ENCODE results near the gene SMIM5. TPM values are rescaled to one million over a fixed set of nuclear protein-coding genes. Genes with fewer than 3 reads are reported as not detected.

Gene SMIM5
- total RNA-seq, 2 donors from 2014 or later: 0.06 to 0.32 TPM

- peak; percentile 96 to 97 for DNase-seq (ENCODE audit: low spot score in 2 of 2)
- H3K36me3 Mint-ChIP-seq: peaks cover 0 to 6% of the 10 kb centered on the region in 2 donors
- H3K9me3 Mint-ChIP-seq: no peaks in the 10 kb centered on the region
- H3K27ac Mint-ChIP-seq: no peak within 1 kb of the TSS
- peak; percentile 100 for ATAC-seq
Observed at GRCh38 chr17:75666959-75667790, 33.9 kb downstream of the SMIM5 start, which contains the start of the genes RECQL5 and SAP30BP. Gene RECQL5 (minus strand): TSS chr17:75667154. CDS start chr17:75666557, 597 bp downstream. Gene SAP30BP (plus strand): TSS chr17:75667338. CDS start chr17:75667373, 35 bp downstream.

DNA sequence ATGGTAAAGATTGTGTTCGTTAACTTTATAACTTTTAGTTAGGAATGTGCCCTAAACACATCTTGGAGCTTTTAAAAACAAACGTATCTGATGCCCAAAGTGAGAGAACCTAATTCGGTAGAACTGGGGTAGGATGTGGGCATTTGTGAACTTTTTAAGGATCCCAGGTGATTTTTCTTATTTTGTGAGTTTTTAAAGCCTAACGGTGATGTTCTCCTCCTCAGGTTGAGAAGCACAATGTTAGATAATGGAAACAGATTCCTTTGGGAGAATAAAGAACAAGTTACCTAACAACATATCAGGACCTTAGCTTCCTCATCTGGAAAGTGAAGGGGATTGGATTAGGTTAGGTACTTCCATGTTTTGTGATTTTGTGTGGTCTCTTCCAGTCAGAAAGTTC is 34.6 kb downstream of the SMIM5 start:
- H3K36me3 Mint-ChIP-seq: peaks cover 0 to 6% of the 10 kb centered on the region in 2 donors
- no peaks in the 10 kb centered on the region for H3K9me3 Mint-ChIP-seq
- DNase-seq (ENCODE audit: low spot score in 2 of 2) (no peak), ATAC-seq (no peak)
- no peak overlapping the region for H3K27ac Mint-ChIP-seq

GRCh38 chr17:75668489-75668888 is 35.3 kb downstream of the SMIM5 start:
- Mint-ChIP-seq H3K36me3 (peaks cover 0 to 6% of the 10 kb centered on the region in 2 donors), H3K9me3 (no peaks in the 10 kb centered on the region), H3K27ac (no peak overlapping the region)
- no peak for ATAC-seq
- no peak for DNase-seq (ENCODE audit: low spot score in 2 of 2)

DNA sequence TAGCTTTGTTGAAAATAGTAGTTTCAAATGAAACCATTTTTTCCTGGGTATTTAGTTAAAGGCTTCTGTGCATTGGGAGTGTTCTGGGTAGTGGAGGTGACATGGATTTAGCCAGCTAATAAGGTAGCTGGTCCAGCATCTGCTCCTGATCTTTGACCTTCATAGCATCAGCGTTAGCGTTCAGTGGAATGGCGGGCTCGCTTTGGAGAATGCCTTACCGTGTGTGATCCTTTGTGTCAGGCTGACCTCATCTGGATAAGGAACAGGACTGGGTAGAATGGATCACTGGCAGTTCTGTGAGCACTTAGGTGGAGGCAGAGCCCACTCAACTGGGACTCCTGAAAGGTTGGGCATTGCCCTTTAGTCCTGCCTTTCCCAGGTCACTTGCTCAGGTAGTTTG is 37.6 kb downstream of the SMIM5 start:
- peak overlapping the region; percentile 47 to 64 for H3K27ac Mint-ChIP-seq

DNA sequence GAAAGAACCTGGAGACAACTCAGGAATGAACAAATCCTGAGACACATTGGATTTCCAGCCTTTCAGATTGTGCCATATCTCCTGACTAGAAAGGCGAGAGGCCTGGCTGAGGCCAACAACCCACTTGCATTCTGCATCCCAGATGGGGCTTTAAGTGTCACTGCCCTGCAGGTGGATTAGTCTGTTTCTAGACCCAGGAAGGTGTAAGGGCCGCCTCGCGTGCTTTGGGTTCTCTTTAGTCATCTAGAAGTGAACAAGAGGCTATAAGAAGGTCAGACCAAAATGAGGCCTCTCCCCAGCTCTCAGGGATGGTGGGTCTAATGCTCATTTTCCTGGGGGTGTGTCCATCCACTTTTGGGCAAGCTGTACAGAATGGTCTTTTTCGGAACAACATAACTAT is 38.8 kb downstream of the SMIM5 start:
- DNase-seq (ENCODE audit: low spot score in 2 of 2) (no peak), ATAC-seq (no peak)
- Mint-ChIP-seq H3K9me3 (no peaks in the 10 kb centered on the region), H3K27ac (peak overlapping the region in 1 of 2 donors; percentile 77), H3K36me3 (peaks cover 0 to 6% of the 10 kb centered on the region in 2 donors)

More for the DNA sequence above, 37.6 kb downstream of the SMIM5 start:
- Mint-ChIP-seq H3K36me3 (peaks cover 0 to 6% of the 10 kb centered on the region in 2 donors), H3K9me3 (no peaks in the 10 kb centered on the region)
- ATAC-seq (no peak), DNase-seq (ENCODE audit: low spot score in 2 of 2) (no peak)

GRCh38 chr17:75673487-75673886 is 40.3 kb downstream of the SMIM5 start:
- peaks cover 0 to 1% of the 10 kb centered on the region in 2 donors for H3K36me3 Mint-ChIP-seq
- DNase-seq (ENCODE audit: low spot score in 2 of 2) (no peak), ATAC-seq (no peak)
- H3K9me3 Mint-ChIP-seq: no peaks in the 10 kb centered on the region
- no peak overlapping the region for H3K27ac Mint-ChIP-seq

DNA sequence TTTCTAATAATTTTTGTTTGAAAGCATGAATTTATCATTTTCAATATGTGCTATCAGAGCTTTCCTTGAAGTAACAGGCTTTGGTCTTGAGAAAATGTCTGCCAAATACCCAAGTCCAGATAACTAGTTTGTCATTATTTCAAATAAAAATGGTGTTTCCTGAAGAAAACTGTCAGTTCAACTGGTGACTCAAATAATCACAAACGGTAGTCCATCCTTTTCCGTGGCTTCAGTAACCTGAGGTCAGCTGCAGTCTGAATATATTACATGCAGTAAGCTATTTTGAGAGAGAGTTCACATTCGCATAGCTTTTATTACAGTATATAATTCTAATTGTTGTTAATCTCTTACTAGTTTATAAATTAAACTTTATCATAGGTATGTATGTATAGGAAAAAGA is 43.2 kb downstream of the SMIM5 start:
- Mint-ChIP-seq H3K9me3 (no peaks in the 10 kb centered on the region), H3K36me3 (no peaks in the 10 kb centered on the region), H3K27ac (no peak overlapping the region)
- DNase-seq (ENCODE audit: low spot score in 2 of 2) (no peak), ATAC-seq (no peak)

DNA sequence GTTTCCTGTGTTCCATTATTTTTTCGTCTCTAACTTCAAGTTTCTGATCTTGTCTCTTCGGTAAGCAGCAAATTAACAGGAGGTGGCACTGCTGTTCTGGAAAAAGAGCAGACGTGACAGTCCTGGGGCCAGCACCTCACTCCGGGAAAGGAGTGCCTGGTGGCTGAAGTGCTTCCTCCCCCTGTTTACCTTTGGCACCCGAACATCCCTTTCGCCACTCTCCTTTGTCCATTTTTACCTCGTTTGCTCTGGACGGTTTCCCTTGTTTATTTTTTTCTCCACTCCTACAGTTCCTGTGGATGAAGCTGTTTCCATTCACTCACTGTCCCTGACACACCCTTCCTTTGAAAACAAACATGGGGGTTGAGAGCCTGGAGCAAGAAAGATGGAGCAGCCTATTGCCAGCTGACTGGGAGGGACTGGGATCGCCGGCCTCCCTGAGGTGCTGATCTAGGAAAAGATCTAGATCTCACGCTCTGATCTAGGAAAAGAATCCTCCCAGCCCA is 46.5 kb downstream of the SMIM5 start:
- DNase-seq (ENCODE audit: low spot score in 2 of 2) (no peak), ATAC-seq (no peak)
- Mint-ChIP-seq H3K36me3 (no peaks in the 10 kb centered on the region), H3K9me3 (no peaks in the 10 kb centered on the region), H3K27ac (peak overlapping the region in 1 of 2 donors; percentile 72)

- ATAC-seq: no peak
- H3K27ac Mint-ChIP-seq: peak overlapping the region in 1 of 2 donors; percentile 22
- no peaks in the 10 kb centered on the region for H3K9me3 Mint-ChIP-seq
- H3K36me3 Mint-ChIP-seq: peaks cover 0 to 4% of the 10 kb centered on the region in 2 donors
- DNase-seq (ENCODE audit: low spot score in 2 of 2): no peak
Observed at GRCh38 chr17:75680431-75680830, 47.2 kb downstream of the SMIM5 start.

DNA sequence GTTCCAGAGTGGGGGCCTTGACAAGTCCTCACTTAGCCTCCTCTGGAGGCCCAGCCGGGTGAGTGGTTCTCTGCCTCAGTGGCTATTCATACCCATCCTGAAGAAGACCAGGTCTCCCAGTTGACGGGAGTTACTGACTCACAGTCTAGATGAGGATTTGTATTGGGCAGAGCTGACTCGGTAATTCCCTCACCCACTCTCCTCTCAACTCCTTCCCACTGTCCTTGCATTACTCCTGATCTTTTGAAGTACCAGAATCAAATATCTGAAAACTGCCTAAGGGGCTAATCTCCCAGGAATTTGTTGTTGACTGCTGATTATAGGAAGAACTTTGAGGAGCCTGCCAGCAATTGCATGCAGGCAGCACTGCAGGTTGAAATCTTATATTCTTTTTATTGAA is 48.1 kb downstream of the SMIM5 start:
- Mint-ChIP-seq H3K27ac (peak overlapping the region in 1 of 2 donors; percentile 40), H3K36me3 (peaks cover 0 to 4% of the 10 kb centered on the region in 2 donors), H3K9me3 (no peaks in the 10 kb centered on the region)
- no peak for DNase-seq (ENCODE audit: low spot score in 2 of 2)
- no peak for ATAC-seq

DNA sequence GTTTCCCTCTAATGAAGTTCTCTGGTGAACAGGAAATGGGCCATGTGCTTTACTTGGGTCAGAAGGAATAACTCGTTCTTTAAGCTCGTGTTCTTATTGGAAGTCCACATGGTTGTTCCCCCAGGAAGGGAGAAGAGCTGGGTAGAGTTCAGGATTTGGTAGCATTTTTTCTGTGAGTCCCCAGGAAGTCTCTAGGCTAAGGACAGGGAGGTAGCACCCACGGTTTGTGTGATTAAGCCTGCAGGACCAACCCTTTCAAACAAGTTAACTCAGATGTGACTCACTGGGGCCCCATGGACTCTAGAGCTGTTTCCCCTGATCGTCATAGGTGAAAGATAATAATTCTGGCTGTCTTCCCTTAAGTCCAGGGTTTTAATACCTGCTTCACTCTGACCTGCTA is 50.3 kb downstream of the SMIM5 start:
- Mint-ChIP-seq H3K27ac (peak overlapping the region in 1 of 2 donors; percentile 13), H3K9me3 (no peaks in the 10 kb centered on the region), H3K36me3 (peaks cover 0 to 4% of the 10 kb centered on the region in 2 donors)
- DNase-seq (ENCODE audit: low spot score in 2 of 2) (no peak), ATAC-seq (no peak)

DNA sequence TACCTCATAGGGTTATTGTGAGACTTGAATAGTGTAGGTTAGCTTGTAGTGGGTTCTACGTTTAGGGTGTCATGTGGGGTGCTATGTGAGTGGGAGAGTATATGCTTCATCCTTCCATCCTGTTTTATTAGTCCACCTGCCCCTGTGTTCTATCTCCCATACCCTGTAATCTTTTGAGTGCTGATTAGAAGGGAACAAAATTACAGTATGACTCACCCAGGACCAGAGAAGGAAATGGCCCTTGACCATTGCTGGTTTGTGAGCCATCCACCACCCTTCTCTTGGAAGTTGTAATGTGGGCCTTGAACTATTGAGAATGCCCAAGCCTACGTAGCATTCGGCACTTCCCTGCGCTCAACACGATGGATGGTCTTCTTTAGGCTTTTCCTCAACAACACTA is 51.0 kb downstream of the SMIM5 start:
- Mint-ChIP-seq H3K27ac (no peak overlapping the region), H3K36me3 (peaks cover 0 to 6% of the 10 kb centered on the region in 2 donors), H3K9me3 (no peaks in the 10 kb centered on the region)
- DNase-seq (ENCODE audit: low spot score in 2 of 2) (no peak), ATAC-seq (no peak)

GRCh38 chr17:75684924-75685323 is 51.7 kb downstream of the SMIM5 start:
- no peak for DNase-seq (ENCODE audit: low spot score in 2 of 2)
- Mint-ChIP-seq H3K36me3 (peaks cover 0 to 12% of the 10 kb centered on the region in 2 donors), H3K27ac (peak overlapping the region in 1 of 2 donors; percentile 47), H3K9me3 (no peaks in the 10 kb centered on the region)
- ATAC-seq: no peak

DNA sequence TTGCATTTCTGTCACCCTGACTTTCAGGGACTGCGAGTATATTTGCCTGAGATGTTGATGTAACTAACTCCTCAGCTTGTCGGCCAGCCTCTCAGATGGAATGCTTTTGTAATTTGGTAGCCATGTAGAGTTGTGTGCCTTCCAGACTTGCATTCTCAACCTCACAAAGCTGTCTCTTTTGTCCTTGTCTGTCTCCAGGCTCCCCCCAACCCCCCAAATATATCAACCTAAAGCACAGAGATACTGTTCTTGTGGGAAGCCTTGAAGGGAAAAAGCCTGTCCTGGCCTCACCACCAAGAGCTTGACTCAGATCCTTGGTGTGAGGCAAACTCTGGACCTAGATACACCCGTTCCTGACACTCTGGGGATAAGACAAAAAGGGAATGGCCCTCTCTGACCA is 52.3 kb downstream of the SMIM5 start:
- no peak for ATAC-seq
- Mint-ChIP-seq H3K36me3 (peaks cover 0 to 12% of the 10 kb centered on the region in 2 donors), H3K27ac (peak overlapping the region; percentile 39 to 47), H3K9me3 (no peaks in the 10 kb centered on the region)
- DNase-seq (ENCODE audit: low spot score in 2 of 2): no peak

DNA sequence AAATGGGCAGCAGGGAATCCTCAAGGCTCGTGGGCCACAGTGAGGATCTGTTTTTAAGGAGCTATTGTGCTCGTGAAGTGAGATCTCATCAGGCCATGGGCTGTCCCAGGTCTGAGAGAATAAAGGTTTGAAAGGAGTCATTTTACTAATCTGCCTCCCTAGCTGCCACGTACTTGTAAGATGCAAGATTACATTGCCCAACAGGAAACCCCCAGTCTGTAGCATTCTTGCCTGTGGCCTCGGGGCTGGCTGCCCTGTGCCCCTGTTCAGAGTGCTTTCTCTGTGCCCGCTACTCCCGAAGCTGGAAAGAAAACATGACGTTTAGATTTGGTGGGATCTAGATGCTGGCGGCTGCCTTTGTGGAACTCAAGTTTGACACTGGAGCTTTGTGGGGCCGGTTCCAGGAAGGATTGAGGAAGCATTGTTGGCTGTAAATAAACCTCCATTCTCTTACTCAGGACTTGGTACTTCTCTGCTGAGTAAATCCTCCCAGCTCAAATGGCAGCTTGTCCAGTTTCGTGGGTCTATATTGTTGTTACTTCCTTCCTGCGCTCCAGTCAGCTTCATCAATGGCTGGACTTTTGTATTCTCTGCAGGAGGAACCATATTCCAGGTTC is 55.1 kb downstream of the SMIM5 start:
- H3K27ac Mint-ChIP-seq: peak overlapping the region; percentile 93 to 98
- no peaks in the 10 kb centered on the region for H3K9me3 Mint-ChIP-seq
- no peak for DNase-seq (ENCODE audit: low spot score in 2 of 2)
- H3K36me3 Mint-ChIP-seq: peaks cover 0 to 12% of the 10 kb centered on the region in 2 donors
- peak; percentile 35 to 49 for ATAC-seq

GRCh38 chr17:75689441-75689873 is 56.2 kb downstream of the SMIM5 start:
- DNase-seq (ENCODE audit: low spot score in 2 of 2): peak; percentile 38 to 64
- Mint-ChIP-seq H3K9me3 (no peaks in the 10 kb centered on the region), H3K27ac (peak overlapping the region; percentile 93 to 98), H3K36me3 (peaks cover 0 to 12% of the 10 kb centered on the region in 2 donors)
- peak; percentile 65 to 82 for ATAC-seq

All from activated naive CD4-positive, alpha-beta T cell treated with anti-CD3 and anti-CD28 coated beads, Interleukin-2, amount 50 U/mL, for 72 hours (primary cell).